ENCODE results near the gene L3MBTL1.
"Not testable (repeated sequence)": the region's sequence is repeated elsewhere in the genome, so short reads cannot be mapped to it uniquely, and the experiment has no call there.

L3MBTL1 gene

GRCh38 chr20:43507150-43508080, at the start of gene L3MBTL1:
TSS of gene L3MBTL1 (plus strand) at chr20:43507697. CDS start at chr20:43513504, 5,807 bp downstream.
- FAIRE-seq = no peak

- no peak for FAIRE-seq
Measured at GRCh38 chr20:43458422-43458924, 49.0 kb upstream of the L3MBTL1 start.

DNA sequence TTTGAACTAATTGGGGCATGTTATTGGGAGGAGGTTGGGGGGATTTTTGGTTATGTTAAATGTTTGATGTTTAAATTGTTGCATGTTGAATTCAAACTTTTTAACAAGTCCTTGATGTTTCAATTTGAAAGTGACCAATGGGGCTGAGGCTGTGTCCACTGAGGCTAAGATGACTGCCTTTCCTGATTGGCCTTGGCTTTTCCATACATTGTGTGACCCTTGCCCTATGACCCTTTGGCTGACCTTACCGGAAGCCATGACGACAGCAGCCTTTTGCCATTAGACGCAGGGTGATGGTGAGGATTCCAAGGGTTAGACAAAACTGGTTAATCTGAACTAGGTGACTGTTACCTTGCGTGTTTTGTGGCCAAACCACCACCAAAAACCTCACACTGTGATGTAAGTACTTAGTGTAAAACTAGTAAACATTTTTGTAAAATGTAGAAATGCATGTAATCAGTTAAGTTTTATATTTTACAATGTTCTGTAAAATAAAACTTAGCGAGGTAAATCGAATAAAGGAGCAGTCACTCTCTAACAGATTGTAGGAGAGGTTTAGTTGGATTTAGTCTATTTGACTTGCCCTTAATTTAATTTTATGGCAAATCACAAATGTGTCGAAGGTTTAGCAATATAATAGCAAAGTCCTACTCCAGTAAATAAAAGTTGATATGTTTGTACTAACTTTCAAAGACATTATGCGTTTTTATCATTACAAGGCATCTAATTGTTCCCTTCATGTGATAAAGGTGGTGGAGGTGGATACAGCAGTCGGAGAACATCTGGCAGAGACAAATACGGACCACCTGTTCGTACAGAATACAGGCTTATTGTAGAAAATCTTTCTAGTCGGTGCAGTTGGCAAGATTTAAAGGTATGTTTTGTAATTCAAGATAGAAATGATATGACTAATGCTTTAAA, 48.2 kb upstream of the L3MBTL1 start:
- no peak for FAIRE-seq

GRCh38 chr20:43460172-43460829, 47.2 kb upstream of the L3MBTL1 start:
- no peak for FAIRE-seq

DNA sequence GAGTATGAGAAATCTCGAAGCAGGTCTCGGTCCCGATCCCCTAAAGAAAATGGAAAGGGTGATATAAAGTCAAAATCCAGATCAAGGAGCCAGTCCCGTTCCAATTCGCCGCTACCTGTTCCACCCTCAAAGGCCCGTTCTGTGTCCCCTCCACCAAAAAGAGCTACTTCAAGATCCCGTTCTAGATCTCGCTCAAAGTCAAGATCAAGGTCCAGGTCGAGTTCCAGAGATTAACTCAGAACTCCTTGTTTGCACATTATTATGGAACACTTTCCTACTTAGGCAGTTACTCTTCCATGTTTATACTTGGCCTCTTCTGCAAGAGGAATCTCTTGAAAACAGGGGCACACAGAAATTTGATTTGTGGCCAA, 46.7 kb upstream of the L3MBTL1 start:
- FAIRE-seq = no peak

DNA sequence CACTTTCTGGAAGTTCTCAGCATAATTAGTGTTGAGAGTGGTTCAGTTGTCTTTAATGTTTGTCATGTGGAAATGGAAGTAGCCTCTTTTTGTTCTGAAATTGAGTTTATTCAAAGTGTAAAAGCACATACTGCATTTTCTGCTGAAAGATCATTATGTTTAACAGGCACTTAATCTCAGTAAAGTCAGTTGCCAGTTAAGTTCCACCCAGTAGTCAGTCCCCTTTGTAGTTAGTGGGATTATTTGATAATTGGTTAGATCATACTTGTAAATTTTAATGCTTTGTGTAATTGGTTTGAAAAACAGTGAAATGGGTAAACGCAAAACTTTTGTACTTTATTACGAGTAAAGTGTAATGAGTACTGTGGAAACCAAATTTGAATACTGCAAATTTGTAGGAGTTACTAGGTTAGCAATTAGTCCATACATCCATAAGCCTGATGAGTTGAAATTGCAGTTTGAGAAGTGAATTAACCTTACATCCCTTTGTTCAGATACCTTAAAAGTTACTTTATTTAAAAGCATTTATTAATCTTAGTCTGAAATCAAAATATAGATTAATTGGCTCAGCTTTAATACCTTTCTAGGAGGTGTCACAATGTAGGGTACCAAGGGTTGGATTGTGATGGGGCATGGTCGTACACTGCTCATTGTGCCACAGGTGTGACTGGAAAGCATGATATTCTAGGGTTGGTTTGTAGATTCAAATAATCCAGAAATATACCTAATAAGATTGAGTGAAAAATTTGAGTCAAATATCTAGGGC, 45.4 kb upstream of the L3MBTL1 start:
- no peak for FAIRE-seq

DNA sequence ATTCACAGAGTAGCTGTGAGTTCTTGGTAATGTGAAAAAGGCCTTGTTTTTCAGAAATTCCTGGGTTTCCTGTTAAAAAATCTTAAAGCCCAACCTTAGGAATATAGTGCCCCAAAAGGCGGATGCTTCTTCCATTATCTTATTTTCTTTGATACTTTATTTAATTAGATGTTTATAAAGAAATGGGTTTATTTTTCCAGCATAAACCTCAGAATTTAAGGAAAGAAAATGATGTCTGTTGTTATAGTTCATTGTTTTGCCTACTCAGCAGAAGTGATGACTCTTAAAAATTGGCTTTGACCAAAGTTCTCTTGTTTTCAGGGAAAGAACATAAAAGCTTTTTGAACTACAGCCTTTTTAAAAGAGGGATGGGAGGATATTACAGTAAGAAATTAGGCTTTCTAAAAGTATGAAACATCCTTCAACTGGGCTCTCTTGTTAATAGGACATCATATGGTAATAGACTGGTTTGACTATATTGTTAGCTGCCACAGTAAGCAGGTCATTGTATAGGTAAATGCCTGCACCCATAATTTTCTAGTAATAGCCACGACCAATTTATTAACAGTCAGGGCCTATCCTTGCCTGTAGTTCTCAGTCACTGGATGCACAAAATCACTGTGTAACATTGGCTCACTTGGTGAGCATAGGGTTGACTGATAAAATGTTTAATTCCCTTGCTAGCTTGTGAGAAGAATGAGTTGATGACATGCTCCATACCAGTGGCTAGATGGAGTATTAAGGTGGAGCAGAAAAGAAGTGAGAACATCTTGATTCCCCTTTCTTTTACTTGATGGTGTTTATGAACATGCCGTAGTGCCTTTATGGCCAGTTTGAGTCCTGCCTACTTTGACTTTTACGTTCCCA, 44.6 kb upstream of the L3MBTL1 start:
- FAIRE-seq = no peak

DNA sequence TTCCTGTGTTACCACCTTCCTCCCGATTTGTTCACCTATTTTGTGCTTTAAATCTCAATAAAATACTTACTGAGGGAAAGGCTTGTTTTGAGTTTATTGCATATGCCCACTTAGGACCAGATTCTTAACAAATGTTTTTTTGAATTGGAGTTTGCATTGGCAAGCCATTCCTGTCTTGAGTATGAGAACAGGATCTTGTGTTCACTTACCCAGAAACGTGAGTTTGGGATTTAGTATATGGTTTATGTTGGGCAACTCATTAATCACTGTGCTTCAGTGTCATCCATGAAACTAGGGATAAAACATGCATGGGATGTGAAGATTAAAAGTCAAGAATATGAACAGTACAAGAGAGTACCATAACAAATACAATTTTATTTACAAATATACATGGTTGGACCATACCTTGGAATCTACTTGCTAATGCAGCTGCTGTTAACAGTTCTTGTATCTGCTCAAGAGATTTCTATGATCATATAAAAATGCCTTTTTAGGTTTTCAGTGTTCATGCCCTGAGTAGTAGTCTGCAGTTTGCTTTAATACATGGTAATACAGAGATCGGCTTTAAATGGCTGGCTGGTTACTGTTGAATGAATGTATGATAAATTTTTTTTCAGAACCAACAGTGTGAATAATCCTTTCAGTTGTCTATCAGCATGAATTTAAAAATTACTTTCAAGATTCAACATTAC, 43.8 kb upstream of the L3MBTL1 start:
- FAIRE-seq = no peak

- FAIRE-seq = no peak
Measured at GRCh38 chr20:43464219-43464790, 43.2 kb upstream of the L3MBTL1 start.

DNA sequence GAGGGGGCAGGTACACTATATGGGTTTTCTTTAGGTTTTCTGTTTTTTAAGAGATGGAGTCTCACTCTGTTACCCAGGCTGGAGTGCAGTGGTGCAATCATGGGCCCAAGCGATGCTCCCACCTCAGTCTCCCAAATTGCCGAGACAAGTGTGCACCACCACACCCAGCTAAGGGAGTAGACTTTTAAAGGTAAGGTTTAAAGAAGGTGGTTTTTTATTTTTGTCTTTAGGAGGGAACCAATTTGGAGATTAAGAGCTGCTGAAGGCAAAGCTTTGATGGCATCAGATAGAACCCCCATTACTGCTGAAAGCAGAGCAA, 41.9 kb upstream of the L3MBTL1 start:
- no peak for FAIRE-seq

- no peak for FAIRE-seq
Measured at GRCh38 chr20:43467589-43467988, 39.9 kb upstream of the L3MBTL1 start.

GRCh38 chr20:43472671-43473380, 34.7 kb upstream of the L3MBTL1 start:
- FAIRE-seq = no peak

DNA sequence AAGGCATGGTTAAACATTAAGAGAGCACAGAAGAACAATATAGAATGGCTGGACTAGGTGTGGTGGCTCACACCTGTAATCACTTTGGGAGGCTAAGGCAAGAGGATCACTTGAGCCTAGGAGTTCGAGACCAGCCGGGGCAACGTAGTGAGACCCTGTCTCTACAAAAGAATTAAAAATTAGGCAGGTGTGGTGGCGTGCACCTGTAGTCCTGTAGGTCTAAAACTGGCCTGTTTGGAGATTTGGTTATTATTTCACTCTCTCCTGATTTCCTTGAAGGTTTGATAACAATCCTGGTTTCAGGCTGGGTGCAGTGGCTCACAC, 34.2 kb upstream of the L3MBTL1 start:
- FAIRE-seq = no peak

DNA sequence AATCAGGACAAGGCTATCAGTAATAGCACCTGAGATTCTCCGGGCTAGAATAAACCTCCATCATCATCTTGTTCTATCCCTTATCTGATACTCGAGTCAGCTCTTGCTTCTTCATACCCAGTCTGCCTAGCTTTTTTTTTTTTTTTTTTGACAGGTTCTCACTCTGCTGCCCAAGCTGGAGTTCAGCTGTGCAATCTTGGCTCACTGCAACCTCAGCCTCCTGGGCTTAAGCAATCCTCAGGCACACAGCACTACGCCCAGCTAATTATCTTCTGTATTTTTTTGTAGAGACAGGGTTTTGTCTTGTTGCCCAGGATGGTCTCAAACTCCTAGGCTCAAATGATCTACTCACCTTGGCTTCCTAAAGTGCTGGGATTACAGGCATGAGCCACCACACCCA, 30.3 kb upstream of the L3MBTL1 start:
- no peak for FAIRE-seq

DNA sequence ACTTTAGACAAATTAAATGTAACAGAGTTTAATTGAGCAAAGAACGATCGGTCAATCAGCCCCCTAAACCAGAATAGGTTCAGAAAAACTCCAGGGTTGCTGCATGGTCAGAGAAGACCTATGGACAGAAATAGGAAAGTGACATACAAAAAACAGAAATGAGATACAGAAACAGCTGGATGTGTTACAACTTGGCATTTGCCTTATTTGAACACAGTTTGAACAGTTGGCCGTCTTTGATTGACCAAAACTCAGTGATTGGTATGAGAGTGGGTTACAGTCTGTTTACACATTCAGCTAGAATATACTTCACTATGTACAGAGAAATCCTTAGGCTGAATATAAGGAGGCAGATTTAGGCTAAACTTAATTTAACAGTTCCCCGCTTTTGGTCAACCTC, 29.9 kb upstream of the L3MBTL1 start:
- no peak for FAIRE-seq

- no peak for FAIRE-seq
Measured at GRCh38 chr20:43490038-43490437, 17.5 kb upstream of the L3MBTL1 start.

- no peak for FAIRE-seq
Measured at GRCh38 chr20:43492101-43492500, 15.4 kb upstream of the L3MBTL1 start.

- no peak for FAIRE-seq
Measured at GRCh38 chr20:43495388-43495787, 12.1 kb upstream of the L3MBTL1 start.

DNA sequence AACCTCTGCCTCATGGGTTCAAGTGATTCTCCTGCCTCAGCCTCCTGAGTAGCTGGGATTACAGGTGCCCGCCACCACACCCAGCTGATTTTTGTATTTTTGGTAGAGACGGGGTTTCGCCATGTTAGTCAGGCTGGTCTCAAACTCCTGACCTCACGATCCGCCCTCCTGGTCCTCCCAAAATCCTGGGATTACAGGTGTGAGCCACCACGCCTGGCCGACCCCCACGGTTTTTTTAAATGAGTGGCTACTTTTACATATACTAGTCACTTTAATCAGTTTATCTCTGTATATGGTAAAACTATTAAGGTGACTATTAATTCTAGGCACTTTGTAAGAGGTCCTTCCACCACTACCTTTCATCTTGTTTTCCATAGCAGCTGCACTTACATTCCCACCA, 5.5 kb upstream of the L3MBTL1 start:
- FAIRE-seq = not testable (repeated sequence)

DNA sequence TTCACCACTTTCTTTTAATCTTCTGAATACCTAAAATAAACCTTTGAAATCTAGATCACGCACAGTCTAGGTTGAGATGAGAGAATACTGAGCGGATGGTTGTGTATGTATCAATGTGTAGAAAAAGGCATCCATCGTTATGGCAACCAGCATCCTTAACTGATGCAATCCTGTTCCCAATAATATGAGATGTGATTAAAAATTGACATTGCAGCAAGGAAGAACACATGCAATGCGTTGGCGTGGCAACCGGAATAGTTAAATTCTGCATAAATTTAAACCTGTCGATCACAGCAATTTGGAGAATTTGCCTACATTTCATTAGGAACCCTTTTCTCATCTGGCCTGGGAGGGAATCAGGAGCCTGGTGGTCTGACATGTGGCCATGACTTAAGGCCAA, 1.3 kb upstream of the L3MBTL1 start:
- FAIRE-seq = no peak

Data from TTC549 (cell line).